HG03135 (cell line): ENCODE results near the gene ABL2.

Experiments used
- ATAC-seq: cut with Tn5 transposase; IDR thresholded peaks from one replicate; pipeline ENCODE4 v1.9.1; 2021; ENCODE audit warnings: mild to moderate bottlenecking, moderate library complexity; ENCODE audit not compliant: unreplicated experiment

The ABL2 gene

DNA sequence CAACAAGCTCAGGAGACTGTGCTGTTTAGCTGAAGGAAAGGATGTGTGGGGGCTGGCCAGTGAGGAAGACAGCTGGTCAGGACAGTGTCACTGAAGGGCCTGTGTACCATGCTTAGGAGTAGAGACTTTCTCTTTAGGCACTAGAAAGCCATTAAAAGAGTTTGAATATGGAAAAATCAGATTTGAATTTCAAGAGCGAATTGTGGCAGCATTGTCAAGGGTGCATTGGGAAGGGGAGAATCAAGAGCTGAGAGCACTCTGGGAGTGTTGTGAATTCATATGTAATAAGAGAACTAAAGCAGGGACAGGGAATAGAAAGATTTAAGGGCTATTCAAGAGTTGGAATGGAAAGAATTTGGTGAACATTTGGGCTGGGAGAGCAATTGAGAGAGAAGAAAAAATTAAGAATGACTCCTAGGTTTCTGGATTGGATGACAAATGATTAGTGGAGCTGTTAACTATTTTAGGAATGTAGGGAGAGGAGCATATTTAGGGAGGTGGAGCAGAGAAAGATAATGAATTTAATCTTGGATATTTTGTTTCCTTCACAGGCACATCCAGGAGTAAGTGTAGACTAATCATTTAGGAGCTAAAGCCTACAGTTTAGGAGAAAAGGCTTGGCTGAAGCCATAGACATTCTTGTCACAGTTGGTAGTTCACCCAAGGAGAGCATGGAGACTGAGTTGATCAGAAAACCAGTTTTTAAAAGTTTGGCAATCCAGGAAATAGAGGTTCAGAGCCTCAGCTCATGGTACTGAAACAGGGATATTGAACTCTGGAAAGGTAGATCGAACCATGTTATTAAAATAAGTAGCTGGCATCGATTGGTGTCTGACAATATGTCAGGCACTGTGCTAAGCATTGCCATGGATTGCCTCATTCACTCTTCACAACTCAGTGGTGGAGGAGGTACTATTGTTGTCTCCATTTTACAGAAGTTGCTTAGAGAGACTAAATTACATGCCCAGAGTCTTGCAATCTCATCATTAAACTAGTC, 170.7 kb downstream of the ABL2 start:
- ATAC-seq = no peak

GRCh38 chr1:179055937-179056336, 173.5 kb downstream of the ABL2 start:
- no peak for ATAC-seq

GRCh38 chr1:179053486-179053885, 176.0 kb downstream of the ABL2 start:
- ATAC-seq = no peak

DNA sequence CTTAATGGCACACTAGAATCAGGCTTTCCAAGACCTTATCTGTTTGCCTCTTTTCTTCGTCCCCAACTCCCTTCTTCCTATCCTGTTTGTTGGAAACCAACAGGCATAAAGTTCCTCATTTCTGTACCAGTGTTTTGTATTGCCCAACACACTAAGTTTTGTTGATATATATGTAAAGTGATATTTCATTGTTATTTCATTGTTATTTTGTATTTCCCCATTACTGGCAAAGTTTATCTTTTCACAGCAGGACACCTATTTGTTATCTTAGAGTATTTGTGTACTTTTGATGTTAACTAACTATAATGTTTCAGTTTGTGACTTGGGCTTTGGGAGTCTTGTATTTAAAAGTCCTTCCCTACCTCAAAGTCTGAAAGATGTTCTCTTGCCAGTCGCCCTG, 176.7 kb downstream of the ABL2 start:
- ATAC-seq = no peak
